IPS-18a (cell line): Measurements from ENCODE around the gene RBM4.

Experiments used
- H3K27ac ChIP-seq: one replicate; pipeline ENCODE4 v1.5.1; 2013; ENCODE audit warnings: low read length
- H3K27me3 ChIP-seq: one replicate; pipeline ENCODE4 v1.6.1; 2013; ENCODE audit warnings: mild to moderate bottlenecking, low read length; ENCODE audit not compliant: control insufficient read depth, insufficient read depth
- H3K36me3 ChIP-seq: one replicate; pipeline ENCODE4 v1.6.1; 2013; ENCODE audit warnings: low read depth, low read length; ENCODE audit not compliant: control insufficient read depth
- H3K4me1 ChIP-seq: one replicate; pipeline ENCODE4 v1.6.1; 2013; ENCODE audit warnings: low read depth, low read length; ENCODE audit not compliant: control insufficient read depth
- H3K4me3 ChIP-seq: one replicate; pipeline ENCODE4 v1.5.1; 2013; ENCODE audit warnings: low read length
- H3K9ac ChIP-seq: one replicate; pipeline ENCODE4 v1.6.1; 2013; ENCODE audit warnings: mild to moderate bottlenecking, low read length, moderate library complexity
- H3K9me3 ChIP-seq: one replicate; pipeline ENCODE4 v1.6.1; 2013; ENCODE audit warnings: low read depth, low read length; ENCODE audit not compliant: control insufficient read depth

RBM4 gene

DNA sequence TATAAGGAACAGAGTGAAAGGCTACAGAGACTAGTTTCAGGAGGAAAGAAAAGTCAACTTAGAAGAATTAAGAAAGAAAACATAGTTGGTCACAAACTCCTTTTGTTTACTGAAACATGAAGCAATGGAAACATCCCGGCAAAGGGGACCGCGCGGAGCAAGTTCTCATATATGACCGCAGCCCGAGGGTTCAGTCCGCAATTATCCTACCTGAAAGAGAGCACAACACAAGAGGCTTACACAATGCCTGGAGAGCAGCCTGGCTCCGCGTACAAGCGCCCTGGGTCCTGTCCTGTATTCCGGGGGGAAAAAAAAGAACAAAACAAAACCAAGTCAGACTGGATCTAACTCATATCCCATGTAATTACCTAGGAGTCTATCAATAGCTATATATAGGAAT is 26.9 kb downstream of the RBM4 start:
- Histone ChIP-seq H3K4me3 (no peak overlapping the region), H3K27me3 (no peaks in the 10 kb centered on the region), H3K9ac (no peak overlapping the region), H3K4me1 (no peaks in the 10 kb centered on the region), H3K27ac (no peak overlapping the region), H3K9me3 (no peaks in the 10 kb centered on the region), H3K36me3 (peaks cover 59% of the 10 kb centered on the region)

DNA sequence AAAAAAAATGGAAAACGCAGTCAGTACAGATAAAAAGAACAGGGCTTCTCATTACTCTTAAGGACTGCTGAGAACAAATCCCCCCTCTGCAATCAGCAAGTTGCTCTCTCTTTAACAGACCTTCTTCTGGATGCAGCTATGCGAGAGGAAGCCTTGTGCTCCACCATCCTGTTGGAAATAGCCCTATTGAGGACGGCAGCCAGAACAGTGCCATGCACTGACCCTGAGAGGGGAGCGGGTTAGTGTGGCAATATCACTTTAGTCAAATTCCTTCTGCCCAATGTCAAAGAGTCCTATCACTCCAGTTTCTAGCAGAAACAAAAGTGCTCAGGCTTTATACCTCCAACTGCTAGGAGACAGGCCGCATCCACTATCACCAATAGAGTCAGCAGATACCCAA is 32.3 kb downstream of the RBM4 start:
- H3K27me3 ChIP-seq = no peaks in the 10 kb centered on the region
- peaks cover 43% of the 10 kb centered on the region for H3K36me3 ChIP-seq
- H3K27ac ChIP-seq = no peak overlapping the region
- H3K4me3 ChIP-seq = no peak overlapping the region
- peaks cover 9% of the 10 kb centered on the region for H3K4me1 ChIP-seq
- H3K9ac ChIP-seq = no peak overlapping the region
- no peaks in the 10 kb centered on the region for H3K9me3 ChIP-seq

DNA sequence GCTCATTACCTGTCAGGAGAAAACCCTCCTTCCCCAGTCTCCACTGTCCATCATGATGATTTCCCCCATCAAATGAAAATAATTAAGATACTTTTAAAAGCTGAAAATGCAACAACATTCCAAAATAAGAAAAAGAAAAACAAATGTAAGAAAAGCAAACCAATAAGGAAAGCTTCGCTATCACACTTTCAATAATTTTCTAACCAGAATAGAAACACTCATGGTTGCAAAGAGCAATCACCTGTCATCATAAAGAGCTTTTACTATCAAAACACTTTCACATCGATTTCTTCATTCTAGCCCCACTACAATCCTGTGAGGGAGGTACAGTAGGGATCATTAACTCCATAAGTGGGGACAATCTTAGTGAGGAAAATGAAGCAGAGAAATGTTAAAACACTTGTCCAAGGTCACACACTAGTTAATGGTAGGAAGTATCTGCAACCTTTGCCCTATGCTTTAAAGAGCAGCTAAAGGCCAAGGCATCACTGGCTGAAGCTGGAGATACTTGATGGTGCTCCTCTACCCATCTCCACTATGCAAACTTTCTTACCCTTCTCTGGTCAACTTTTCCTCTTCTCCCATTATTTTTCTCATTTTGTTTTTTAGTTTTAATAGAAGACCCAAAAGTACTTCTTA is 36.6 kb downstream of the RBM4 start:
- Histone ChIP-seq H3K27ac (no peak overlapping the region), H3K27me3 (no peaks in the 10 kb centered on the region), H3K4me1 (peaks cover 21% of the 10 kb centered on the region), H3K4me3 (peak overlapping the region; percentile 89), H3K9ac (no peak overlapping the region), H3K36me3 (peaks cover 14% of the 10 kb centered on the region), H3K9me3 (no peaks in the 10 kb centered on the region)

DNA sequence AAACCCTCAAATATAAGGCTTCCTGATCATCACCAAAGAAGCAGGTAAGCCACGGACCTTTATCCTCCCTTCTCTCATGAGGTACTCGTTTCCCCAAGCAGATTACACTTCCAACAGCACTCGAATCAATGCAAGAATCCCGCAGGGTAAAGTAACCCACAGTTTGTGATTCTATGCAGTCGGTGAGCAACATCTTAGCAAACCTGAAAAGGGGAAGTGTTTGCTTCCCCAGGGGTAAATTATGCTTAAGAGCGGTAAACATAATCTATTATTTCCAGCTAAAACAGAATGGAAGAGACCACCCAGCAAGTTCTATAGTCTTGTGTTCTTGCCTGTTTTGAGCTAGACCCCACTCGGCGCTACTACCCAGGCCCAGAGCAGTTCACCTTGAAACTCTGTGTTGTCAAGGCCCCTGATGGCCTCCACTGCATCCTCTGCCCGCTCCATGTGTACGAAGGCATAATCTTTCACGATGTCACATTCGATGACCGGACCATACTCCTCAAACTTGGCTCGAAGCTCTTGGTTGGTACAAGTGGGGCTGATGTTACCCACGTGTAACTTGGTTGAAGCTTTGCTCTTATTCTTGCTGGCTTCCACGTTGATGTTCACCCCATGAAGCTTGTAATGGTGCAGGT is 37.9 kb downstream of the RBM4 start:
- Histone ChIP-seq H3K9ac (peak overlapping the region; percentile 70), H3K36me3 (peaks cover 14% of the 10 kb centered on the region), H3K27me3 (no peaks in the 10 kb centered on the region), H3K4me3 (peak overlapping the region; percentile 89), H3K9me3 (no peaks in the 10 kb centered on the region), H3K27ac (no peak overlapping the region), H3K4me1 (peaks cover 21% of the 10 kb centered on the region)

- peak overlapping the region; percentile 70 for H3K9ac ChIP-seq
- peak overlapping the region; percentile 81 for H3K27ac ChIP-seq
- no peaks in the 10 kb centered on the region for H3K9me3 ChIP-seq
- peaks cover 21% of the 10 kb centered on the region for H3K4me1 ChIP-seq
- H3K36me3 ChIP-seq = peaks cover 14% of the 10 kb centered on the region
- peak overlapping the region; percentile 89 for H3K4me3 ChIP-seq
- H3K27me3 ChIP-seq = no peaks in the 10 kb centered on the region
These were observed 38.6 kb downstream of the RBM4 start for GRCh38 chr11:66676931-66677598.

- peaks cover 14% of the 10 kb centered on the region for H3K36me3 ChIP-seq
- H3K27me3 ChIP-seq = no peaks in the 10 kb centered on the region
- H3K4me3 ChIP-seq = peak within 1 kb of the TSS; percentile 89
- H3K4me1 ChIP-seq = peaks cover 21% of the 10 kb centered on the region
- peak within 1 kb of the TSS; percentile 70 for H3K9ac ChIP-seq
- H3K27ac ChIP-seq = peak within 1 kb of the TSS; percentile 81
- no peaks in the 10 kb centered on the region for H3K9me3 ChIP-seq
These were observed 39.3 kb downstream of the RBM4 start, which contains the start of gene RBM4B for GRCh38 chr11:66677599-66678375. Gene RBM4B (minus strand): TSS chr11:66677887. CDS start chr11:66677079, 808 bp downstream.

GRCh38 chr11:66680966-66681645 is 42.6 kb downstream of the RBM4 start:
- H3K36me3 ChIP-seq = peaks cover 2% of the 10 kb centered on the region
- H3K4me3 ChIP-seq = no peak overlapping the region

DNA sequence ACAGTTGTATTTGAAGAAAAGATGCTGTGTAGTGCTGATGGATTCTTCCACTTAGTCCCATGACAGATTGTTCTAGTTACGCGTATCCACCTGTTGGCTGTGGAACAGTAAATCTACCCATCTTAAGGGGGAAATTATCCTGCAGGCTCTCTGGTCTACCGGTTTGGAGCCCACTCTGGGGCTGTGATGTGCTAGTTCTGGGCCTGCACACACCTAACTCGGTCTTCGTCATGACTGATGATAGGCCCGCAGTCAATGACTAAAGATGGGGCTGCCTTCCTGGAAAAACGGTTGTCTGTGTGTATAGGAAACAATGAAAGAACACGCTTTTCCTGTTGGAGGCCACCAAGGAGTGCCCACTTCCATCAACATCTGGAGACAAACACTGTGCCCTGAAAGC is 45.4 kb downstream of the RBM4 start:
- H3K4me3 ChIP-seq = no peak overlapping the region
- no peak overlapping the region for H3K9ac ChIP-seq
- H3K27ac ChIP-seq = no peak overlapping the region
- no peaks in the 10 kb centered on the region for H3K27me3 ChIP-seq
- peaks cover 11% of the 10 kb centered on the region for H3K36me3 ChIP-seq
- H3K4me1 ChIP-seq = no peaks in the 10 kb centered on the region
- H3K9me3 ChIP-seq = no peaks in the 10 kb centered on the region

More at GRCh38 chr11:66680966-66681645, 42.6 kb downstream of the RBM4 start:
- no peak overlapping the region for H3K27ac ChIP-seq
- no peak overlapping the region for H3K9ac ChIP-seq
- H3K9me3 ChIP-seq = no peaks in the 10 kb centered on the region
- H3K27me3 ChIP-seq = no peaks in the 10 kb centered on the region
- H3K4me1 ChIP-seq = peaks cover 9% of the 10 kb centered on the region

- Histone ChIP-seq H3K4me3 (no peak overlapping the region), H3K36me3 (peaks cover 12% of the 10 kb centered on the region), H3K4me1 (no peaks in the 10 kb centered on the region), H3K27me3 (no peaks in the 10 kb centered on the region), H3K9ac (no peak overlapping the region), H3K27ac (no peak overlapping the region), H3K9me3 (no peaks in the 10 kb centered on the region)
These were observed 46.1 kb downstream of the RBM4 start for GRCh38 chr11:66684635-66685034.

DNA sequence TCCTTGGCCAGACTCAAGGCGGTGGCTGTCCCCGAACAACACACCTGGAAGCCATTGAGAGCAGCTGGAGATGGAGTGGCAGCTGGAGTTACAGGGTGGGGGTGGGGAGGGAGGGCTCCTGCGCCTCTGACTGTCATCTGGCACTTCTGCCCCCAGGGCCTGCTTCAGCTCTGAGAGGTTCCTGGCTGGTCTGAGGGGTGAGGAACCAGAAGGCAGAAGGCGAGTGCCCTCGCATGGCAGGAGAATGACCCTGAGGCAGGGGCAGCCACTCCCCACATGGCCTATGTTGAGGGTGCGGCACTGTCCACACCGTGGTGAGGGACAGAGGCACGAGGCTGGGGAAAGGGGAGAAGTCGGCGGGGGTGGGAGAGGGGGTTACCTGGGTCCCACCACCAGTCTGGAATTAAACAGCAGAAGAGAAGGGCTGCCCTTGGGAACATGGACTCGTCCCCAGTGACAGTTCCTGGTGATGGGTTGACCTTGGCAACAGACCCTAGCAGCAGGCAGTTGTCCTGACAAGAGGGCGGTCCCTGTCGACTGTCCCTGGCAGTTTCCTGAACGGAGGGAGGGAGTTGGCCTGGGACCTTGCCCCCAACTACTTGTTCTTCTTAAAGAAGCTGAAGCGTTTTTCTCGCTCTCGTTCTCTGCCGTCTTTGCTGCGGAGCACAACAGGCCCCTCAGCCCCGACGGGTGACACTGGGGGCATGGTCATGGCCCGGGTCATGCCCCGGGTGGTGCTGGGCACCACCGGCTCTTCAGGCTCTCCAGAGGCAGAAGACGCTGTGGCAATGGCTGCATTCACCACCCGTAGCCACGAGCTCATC is 47.0 kb downstream of the RBM4 start:
- H3K27me3 ChIP-seq = no peaks in the 10 kb centered on the region
- no peak overlapping the region for H3K27ac ChIP-seq
- no peaks in the 10 kb centered on the region for H3K9me3 ChIP-seq
- peaks cover 12% of the 10 kb centered on the region for H3K36me3 ChIP-seq
- no peak overlapping the region for H3K4me3 ChIP-seq
- no peak overlapping the region for H3K9ac ChIP-seq
- H3K4me1 ChIP-seq = no peaks in the 10 kb centered on the region
